HepG2 (cell line): ENCODE data around the gene NLGN4X. TPM values are rescaled to one million over a fixed set of nuclear protein-coding genes. Genes with fewer than 3 reads are reported as not detected.

Experiments
- ATAC-seq: fragments of 200-7000 bp; cut with Tn5 transposase; 3 replicates; pipeline ENCODE4 v1.9.1; 2020; ENCODE audit warnings: mild to moderate bottlenecking, moderate library complexity
- BruUV-seq: library from RNA; stranded (reverse); fragments of 400-500 nt; replicated peaks from 2 replicates; lab custom pipeline; 2021; lab: Mats Ljungman, UMichigan
- CTCF ChIA-PET: fragments of 300-600 bp; formaldehyde crosslinking; extraction: SDS; loops from one replicate; lab custom pipeline; 2021; ENCODE audit warnings: low total read pairs, inconsistent platforms, low intra/inter-chr PET ratio; lab: Yijun Ruan, JAX
- POLR2A ChIA-PET: fragments of 350-600 bp; sonication (Branson Sonifier 250); formaldehyde crosslinking; loops from one replicate; lab custom pipeline; 2020; ENCODE audit warnings: antibody characterized with exemption, inconsistent platforms; lab: Yijun Ruan, JAX
- DNase-seq: peaks from one replicate; pipeline ENCODE4 v3.0.0-alpha.2; 2015; ENCODE audit warnings: low spot score
- FAIRE-seq: peaks from 3 replicates; lab custom pipeline; 2011; peaks lifted over from hg19 to GRCh38; lab: Jason Lieb, UNC
- H2AFZ ChIP-seq: one replicate; pipeline ENCODE4 v1.6.1; 2011; ENCODE audit warnings: low read length, inconsistent platforms
- H3K27ac ChIP-seq: fragments of 300-600 bp; 3 replicates; pipeline ENCODE4 v1.8.0; 2011; ENCODE audit warnings: mixed run types, mild to moderate bottlenecking, mixed read lengths, low read length, inconsistent platforms; ENCODE audit not compliant: insufficient read depth; ENCODE audit errors: extremely low read length
- H3K27me3 ChIP-seq, 2 experiments: fragments of 200-600 bp in 1 of 2; 2 replicates in 1 of 2; 3 replicates in 1 of 2; pipeline versions ENCODE4 v1.6.0 to v1.8.0; 2011; ENCODE audit warnings: low read length in 2 of 2, mild to moderate bottlenecking in 2 of 2, moderate library complexity in 2 of 2, inconsistent platforms in 1 of 2; ENCODE audit not compliant: insufficient read depth in 2 of 2, control insufficient read depth in 1 of 2
- H3K36me3 ChIP-seq, 2 experiments: fragments of 200-600 bp in 1 of 2; replicated peaks in 1 of 2; 2 replicates in 1 of 2; 3 replicates in 1 of 2; pipeline versions ENCODE4 v1.5.1 to v1.8.0; 2011; ENCODE audit warnings: low read length in 2 of 2, inconsistent platforms in 1 of 2; ENCODE audit not compliant: insufficient read depth in 2 of 2, control insufficient read depth in 1 of 2
- H3K4me1 ChIP-seq: 2 replicates; pipeline ENCODE4 v1.5.1; 2012; ENCODE audit warnings: low read length, inconsistent platforms; ENCODE audit not compliant: insufficient read depth
- H3K4me2 ChIP-seq: 2 replicates; pipeline ENCODE4 v1.6.0; 2011; ENCODE audit warnings: low read depth, low read length, inconsistent platforms
- H3K4me3 ChIP-seq, 3 experiments: fragments of 200-600 bp in 1 of 3; sonication (generic), shearing (Covaris generic) in 1 of 3; replicated peaks in 1 of 3; 2 replicates each; pipeline ENCODE4 v1.5.1; 2011 to 2016; ENCODE audit warnings: low read length in 3 of 3, inconsistent platforms in 2 of 3, low read depth in 2 of 3, mild to moderate bottlenecking in 2 of 3, control low read depth in 1 of 3, mixed read lengths in 1 of 3; ENCODE audit not compliant: insufficient read depth in 1 of 3
- H3K79me2 ChIP-seq: one replicate; pipeline ENCODE4 v1.6.1; 2011; ENCODE audit warnings: low read length, inconsistent platforms; ENCODE audit not compliant: insufficient read depth
- H3K9ac ChIP-seq: 2 replicates; pipeline ENCODE4 v1.6.0; 2011; ENCODE audit warnings: mild to moderate bottlenecking, low read depth, low read length, inconsistent platforms; ENCODE audit not compliant: insufficient read depth
- H3K9me3 ChIP-seq: 2 replicates; pipeline ENCODE4 v1.5.1; 2012; ENCODE audit warnings: mild to moderate bottlenecking, low read length
- H4K20me1 ChIP-seq: 2 replicates; pipeline ENCODE4 v1.6.0; 2011; ENCODE audit warnings: inconsistent platforms, mild to moderate bottlenecking, low read length, moderate library complexity; ENCODE audit not compliant: insufficient read depth
- HOXA9 ChIP-seq: sonication (generic); formaldehyde crosslinking; IDR thresholded peaks from 2 replicates; pipeline ENCODE4 v1.8.1; 2022; ENCODE audit warnings: missing genetic modification reagents, mild to moderate bottlenecking, moderate library complexity, borderline replicate concordance
- KLF12 ChIP-seq: sonication (generic); formaldehyde crosslinking; IDR thresholded peaks from 2 replicates; pipeline ENCODE4 v1.4.0; 2020; ENCODE audit warnings: missing genetic modification reagents, borderline replicate concordance
- PHB2 ChIP-seq: fragments of 450-650 bp; IDR thresholded peaks from 2 replicates; pipeline ENCODE4 v1.6.1; 2018; ENCODE audit not compliant: partially characterized antibody
- RARA ChIP-seq: IDR thresholded peaks from 2 replicates; pipeline ENCODE4 v1.6.1; 2016; ENCODE audit warnings: missing genetic modification reagents, missing compliant biosample characterization
- SRSF4 ChIP-seq: fragments of 200-400 bp; formaldehyde crosslinking; IDR thresholded peaks from one replicate; pipeline ENCODE4 v1.6.1; 2018; ENCODE audit warnings: mild to moderate bottlenecking, low read depth, low read length, moderate library complexity; ENCODE audit not compliant: poor library complexity, severe bottlenecking
- ZNF224 ChIP-seq: sonication (generic); formaldehyde crosslinking; IDR thresholded peaks from 2 replicates; pipeline ENCODE4 v1.5.0; 2020; ENCODE audit warnings: mild to moderate bottlenecking, missing genetic modification reagents
- ZNF580 ChIP-seq: IDR thresholded peaks from 2 replicates; pipeline ENCODE4 v1.6.1; 2016; ENCODE audit warnings: low read depth, borderline replicate concordance
- ZNF737 ChIP-seq: sonication (generic); formaldehyde crosslinking; IDR thresholded peaks from 2 replicates; pipeline ENCODE4 v1.5.0; 2020; ENCODE audit warnings: missing genetic modification reagents, mild to moderate bottlenecking, borderline replicate concordance
- ZNF749 ChIP-seq: sonication (generic); formaldehyde crosslinking; IDR thresholded peaks from 2 replicates; pipeline ENCODE4 v1.8.0; 2022; ENCODE audit warnings: mild to moderate bottlenecking, missing genetic modification reagents, moderate library complexity, borderline replicate concordance
- WGBS: methylation state at CpG from one replicate; pipeline ENCODE4 v1.1.6; 2017; ENCODE audit warnings: low lambda C conversion rate; 5-methylcytosine and 5-hydroxymethylcytosine counted together
- in situ Hi-C: cut with HindIII; loops from 2 replicates; pipeline ENCODE4 v1.10.0; 2017; ENCODE audit warnings: low pct_unique_long_range_greater_than_20kb; ENCODE audit not compliant: extremely low pct_ligation_motif_present
- intact Hi-C: fragments of 100-400 bp; cut with micrococcal nuclease; formaldehyde crosslinking; loops from one replicate; pipeline ENCODE4 v1.10.0; 2022; ENCODE audit not compliant: unreplicated experiment
- polyA plus RNA-seq, 8 experiments: library from polyadenylated mRNA; depleted of rRNA in 3 of 8; stranded (reverse) in 7 of 8; unstranded in 1 of 8; fragments of >200 nt; fragmentation: Illumina TruSeq in 4 of 8; extraction: Trizol in 4 of 8; gene quantifications; 2 replicates each; pipeline versions ENCODE4 v1.2.1 to v1.2.3, GENCODE V29; 2011 to 2016; ENCODE audit warnings: low read depth in 4 of 8, missing spikeins in 1 of 8, mixed read lengths in 1 of 8; ENCODE audit not compliant: insufficient read depth in 1 of 8
- total RNA-seq, 5 experiments: library from RNA; depleted of rRNA; stranded (reverse); fragments of >200 nt; fragmentation: Illumina TruSeq; extraction: Trizol; gene quantifications; 2 replicates each; pipeline ENCODE4 v1.2.3, GENCODE V29; 2016; ENCODE audit warnings: low read depth in 1 of 5
- TF ChIP-seq, protein P1 (sequence below): sonication (generic); formaldehyde crosslinking; IDR thresholded peaks from 2 replicates; pipeline ENCODE4 v1.5.1; 2020; ENCODE audit warnings: mild to moderate bottlenecking, missing genetic modification reagents, borderline replicate concordance
- TF ChIP-seq, protein P2 (sequence below): sonication (generic); formaldehyde crosslinking; IDR thresholded peaks from 2 replicates; pipeline ENCODE4 v1.4.0; 2020; ENCODE audit warnings: missing genetic modification reagents

NLGN4X gene
- total and polyA plus RNA-seq, 2 of the 13 experiments (the other 11 are each of a cell fraction or from before 2014, with no cell fraction given): not detected

GRCh38 chrX:6238576-6238975 lies 9.9 kb upstream of the NLGN4X start (continued):
- TF ChIP-seq, protein P1, sequence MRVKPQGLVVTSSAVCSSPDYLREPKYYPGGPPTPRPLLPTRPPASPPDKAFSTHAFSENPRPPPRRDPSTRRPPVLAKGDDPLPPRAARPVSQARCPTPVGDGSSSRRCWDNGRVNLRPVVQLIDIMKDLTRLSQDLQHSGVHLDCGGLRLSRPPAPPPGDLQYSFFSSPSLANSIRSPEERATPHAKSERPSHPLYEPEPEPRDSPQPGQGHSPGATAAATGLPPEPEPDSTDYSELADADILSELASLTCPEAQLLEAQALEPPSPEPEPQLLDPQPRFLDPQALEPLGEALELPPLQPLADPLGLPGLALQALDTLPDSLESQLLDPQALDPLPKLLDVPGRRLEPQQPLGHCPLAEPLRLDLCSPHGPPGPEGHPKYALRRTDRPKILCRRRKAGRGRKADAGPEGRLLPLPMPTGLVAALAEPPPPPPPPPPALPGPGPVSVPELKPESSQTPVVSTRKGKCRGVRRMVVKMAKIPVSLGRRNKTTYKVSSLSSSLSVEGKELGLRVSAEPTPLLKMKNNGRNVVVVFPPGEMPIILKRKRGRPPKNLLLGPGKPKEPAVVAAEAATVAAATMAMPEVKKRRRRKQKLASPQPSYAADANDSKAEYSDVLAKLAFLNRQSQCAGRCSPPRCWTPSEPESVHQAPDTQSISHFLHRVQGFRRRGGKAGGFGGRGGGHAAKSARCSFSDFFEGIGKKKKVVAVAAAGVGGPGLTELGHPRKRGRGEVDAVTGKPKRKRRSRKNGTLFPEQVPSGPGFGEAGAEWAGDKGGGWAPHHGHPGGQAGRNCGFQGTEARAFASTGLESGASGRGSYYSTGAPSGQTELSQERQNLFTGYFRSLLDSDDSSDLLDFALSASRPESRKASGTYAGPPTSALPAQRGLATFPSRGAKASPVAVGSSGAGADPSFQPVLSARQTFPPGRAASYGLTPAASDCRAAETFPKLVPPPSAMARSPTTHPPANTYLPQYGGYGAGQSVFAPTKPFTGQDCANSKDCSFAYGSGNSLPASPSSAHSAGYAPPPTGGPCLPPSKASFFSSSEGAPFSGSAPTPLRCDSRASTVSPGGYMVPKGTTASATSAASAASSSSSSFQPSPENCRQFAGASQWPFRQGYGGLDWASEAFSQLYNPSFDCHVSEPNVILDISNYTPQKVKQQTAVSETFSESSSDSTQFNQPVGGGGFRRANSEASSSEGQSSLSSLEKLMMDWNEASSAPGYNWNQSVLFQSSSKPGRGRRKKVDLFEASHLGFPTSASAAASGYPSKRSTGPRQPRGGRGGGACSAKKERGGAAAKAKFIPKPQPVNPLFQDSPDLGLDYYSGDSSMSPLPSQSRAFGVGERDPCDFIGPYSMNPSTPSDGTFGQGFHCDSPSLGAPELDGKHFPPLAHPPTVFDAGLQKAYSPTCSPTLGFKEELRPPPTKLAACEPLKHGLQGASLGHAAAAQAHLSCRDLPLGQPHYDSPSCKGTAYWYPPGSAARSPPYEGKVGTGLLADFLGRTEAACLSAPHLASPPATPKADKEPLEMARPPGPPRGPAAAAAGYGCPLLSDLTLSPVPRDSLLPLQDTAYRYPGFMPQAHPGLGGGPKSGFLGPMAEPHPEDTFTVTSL (CRISPR knock-in tag): no peak

- Histone ChIP-seq H3K4me3 (no peak overlapping the region), H3K9ac (no peak overlapping the region), H3K4me2 (no peak overlapping the region), H3K79me2 (no peaks in the 10 kb centered on the region), H3K36me3 (no peaks in the 10 kb centered on the region), H4K20me1 (no peaks in the 10 kb centered on the region), H3K27me3 (no peaks in the 10 kb centered on the region), H2AFZ (no peak overlapping the region), H3K27ac (no peak overlapping the region), H3K4me1 (no peaks in the 10 kb centered on the region), H3K9me3 (no peaks in the 10 kb centered on the region)
- POLR2A ChIA-PET: no interaction called here
- CTCF ChIA-PET: no interaction called here
- ATAC-seq (no peak), FAIRE-seq (no peak), DNase-seq (no peak)
- BruUV-seq: no TSS peak
- whole genome bisulfite sequencing: 12% methylated on average over 8 of the region's 8 CpGs
- intact Hi-C loops: no loop called here
- in situ Hi-C loops: no loop called here
- TF ChIP-seq SRSF4 (no peak), ZNF580 (CRISPR knock-in tag) (no peak), ZNF749 (CRISPR knock-in tag) (no peak), HOXA9 (CRISPR knock-in tag) (no peak), ZNF737 (no peak), KLF12 (CRISPR knock-in tag) (no peak), PHB2 (no peak), ZNF224 (no peak), RARA (CRISPR knock-in tag) (no peak)
- TF ChIP-seq, protein P2, sequence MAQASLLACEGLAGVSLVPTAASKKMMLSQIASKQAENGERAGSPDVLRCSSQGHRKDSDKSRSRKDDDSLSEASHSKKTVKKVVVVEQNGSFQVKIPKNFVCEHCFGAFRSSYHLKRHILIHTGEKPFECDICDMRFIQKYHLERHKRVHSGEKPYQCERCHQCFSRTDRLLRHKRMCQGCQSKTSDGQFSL (CRISPR knock-in tag): no peak
- TF ChIP-seq, protein P1 (CRISPR knock-in tag): no peak
Measured at GRCh38 chrX:6227935-6228334, 732 bp downstream of the NLGN4X start.
